Measurements from ENCODE around the gene DYNLRB1. TPM values are rescaled to one million over a fixed set of nuclear protein-coding genes. Genes with fewer than 3 reads are reported as not detected.
A peak's percentile ranks its signal among the peaks of the same experiment; 100 is the strongest.

Gene DYNLRB1
- total and polyA plus RNA-seq, 2 of the 13 experiments (the other 11 are each of a cell fraction or from before 2014, with no cell fraction given), result 140 to 244 TPM

DNA sequence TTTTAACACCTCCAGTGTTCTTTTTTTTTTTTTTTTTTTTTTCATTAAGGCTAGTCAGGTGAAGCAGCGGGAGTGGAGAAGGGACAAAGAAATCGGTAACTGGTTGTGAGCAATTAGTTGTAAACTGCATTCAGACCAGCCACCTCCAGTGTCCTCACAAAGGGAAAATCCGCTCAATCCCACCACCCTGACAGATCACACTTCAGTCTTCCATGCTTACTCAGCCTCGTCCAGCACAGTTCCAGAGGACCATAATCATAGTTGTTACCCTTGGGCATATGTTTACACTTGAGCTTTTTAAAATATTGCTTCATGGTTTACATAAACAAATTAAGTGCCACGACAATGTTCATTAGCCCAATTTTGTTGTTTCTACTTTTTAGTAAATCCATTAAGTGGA is 10.2 kb downstream of the DYNLRB1 start:
- no peak for DNase-seq (ENCODE audit: low spot score)
- in situ Hi-C loops (cut with HindIII; ENCODE audit: extremely low pct_ligation_motif_present, low pct_unique_long_range_greater_than_20kb) (no loop called here), intact Hi-C loops (cut with micrococcal nuclease; ENCODE audit: unreplicated experiment) (loop anchor here (2.0 kb wide), 1 partner anchor 22 kb away; no protein-coding TSS in a partner anchor)
- H3K36me3 ChIP-seq (replicated peaks in 1 of 2; ENCODE audit: control insufficient read depth in 1 of 2, insufficient read depth in 2 of 2, low read length in 2 of 2), result peaks cover 35 to 54% of the 10 kb centered on the region in 2 experiments
- H3K79me2 ChIP-seq (ENCODE audit: insufficient read depth, low read length), result peaks cover 55% of the 10 kb centered on the region
- H3K9me3 ChIP-seq (ENCODE audit: low read length), result no peaks in the 10 kb centered on the region
- ChIA-PET CTCF (ENCODE audit: low intra/inter-chr PET ratio, low total read pairs) (interaction anchor here (0.6 kb wide), 1 partner anchor 264 kb away, joined by 3 read pairs; no protein-coding TSS in a partner anchor), POLR2A (interaction anchor here (0.7 to 2.6 kb wide), 6 partner anchors 10 to 224 kb away, joined by 4 to 32 read pairs (median 6); partner anchors contain the start of genes AHCY, DYNLRB1 and TP53INP2)
- FAIRE-seq, result no peak
- no peak for ATAC-seq
- H3K27ac ChIP-seq (ENCODE audit: extremely low read length, insufficient read depth, low read length), result peak overlapping the region; percentile 51
- no peak overlapping the region for H2AFZ ChIP-seq (ENCODE audit: low read length)
- H4K20me1 ChIP-seq (ENCODE audit: insufficient read depth, low read length), result peaks cover 38% of the 10 kb centered on the region
- 90% methylated on average over 5 of the region's 5 CpGs for WGBS (ENCODE audit: low lambda C conversion rate)
- peaks cover 56% of the 10 kb centered on the region for H3K4me1 ChIP-seq (ENCODE audit: insufficient read depth, low read length)
- H3K9ac ChIP-seq (ENCODE audit: insufficient read depth, low read depth, low read length), result peak overlapping the region; percentile 30
- no peaks in the 10 kb centered on the region for H3K27me3 ChIP-seq (ENCODE audit: control insufficient read depth in 1 of 2, insufficient read depth in 2 of 2, low read length in 2 of 2)
- no TSS peak for BruUV-seq (replicated peaks)
- H3K4me3 ChIP-seq (replicated peaks in 1 of 3; ENCODE audit: insufficient read depth in 1 of 3, low read depth in 2 of 3, low read length in 3 of 3), result no peak overlapping the region
- H3K4me2 ChIP-seq (ENCODE audit: low read depth, low read length), result peak overlapping the region; percentile 52
- TF ChIP-seq ZSCAN30 (CRISPR knock-in tag; IDR thresholded peaks at IDR 0.05), result no peak
- TF ChIP-seq RBFOX2 (IDR thresholded peaks at IDR 0.05; ENCODE audit: low read depth, low read length), result peak; percentile 2; the same call in 1 of the 2 replicates
- TF ChIP-seq PHF8 (CRISPR knock-in tag; IDR thresholded peaks at IDR 0.05), result 0 out of 2 replicates have a peak, but pooled peaks have one; percentile 2
- 0 out of 2 replicates have a peak, but pooled peaks have one; percentile 18 for TF ChIP-seq ZNF816 (CRISPR knock-in tag; IDR thresholded peaks at IDR 0.05; ENCODE audit: borderline replicate concordance)
- 0 out of 2 replicates have a peak, but pooled peaks have one; percentile 5 for TF ChIP-seq ZNF441 (CRISPR knock-in tag; IDR thresholded peaks at IDR 0.05; ENCODE audit: borderline replicate concordance)
- no peak for TF ChIP-seq PRDM15 (CRISPR knock-in tag; IDR thresholded peaks at IDR 0.05)
- peak; percentile 2 for TF ChIP-seq PRPF4 (IDR thresholded peaks at IDR 0.05; ENCODE audit: low read depth, low read length, poor library complexity, severe bottlenecking)
- TF ChIP-seq, protein P1, sequence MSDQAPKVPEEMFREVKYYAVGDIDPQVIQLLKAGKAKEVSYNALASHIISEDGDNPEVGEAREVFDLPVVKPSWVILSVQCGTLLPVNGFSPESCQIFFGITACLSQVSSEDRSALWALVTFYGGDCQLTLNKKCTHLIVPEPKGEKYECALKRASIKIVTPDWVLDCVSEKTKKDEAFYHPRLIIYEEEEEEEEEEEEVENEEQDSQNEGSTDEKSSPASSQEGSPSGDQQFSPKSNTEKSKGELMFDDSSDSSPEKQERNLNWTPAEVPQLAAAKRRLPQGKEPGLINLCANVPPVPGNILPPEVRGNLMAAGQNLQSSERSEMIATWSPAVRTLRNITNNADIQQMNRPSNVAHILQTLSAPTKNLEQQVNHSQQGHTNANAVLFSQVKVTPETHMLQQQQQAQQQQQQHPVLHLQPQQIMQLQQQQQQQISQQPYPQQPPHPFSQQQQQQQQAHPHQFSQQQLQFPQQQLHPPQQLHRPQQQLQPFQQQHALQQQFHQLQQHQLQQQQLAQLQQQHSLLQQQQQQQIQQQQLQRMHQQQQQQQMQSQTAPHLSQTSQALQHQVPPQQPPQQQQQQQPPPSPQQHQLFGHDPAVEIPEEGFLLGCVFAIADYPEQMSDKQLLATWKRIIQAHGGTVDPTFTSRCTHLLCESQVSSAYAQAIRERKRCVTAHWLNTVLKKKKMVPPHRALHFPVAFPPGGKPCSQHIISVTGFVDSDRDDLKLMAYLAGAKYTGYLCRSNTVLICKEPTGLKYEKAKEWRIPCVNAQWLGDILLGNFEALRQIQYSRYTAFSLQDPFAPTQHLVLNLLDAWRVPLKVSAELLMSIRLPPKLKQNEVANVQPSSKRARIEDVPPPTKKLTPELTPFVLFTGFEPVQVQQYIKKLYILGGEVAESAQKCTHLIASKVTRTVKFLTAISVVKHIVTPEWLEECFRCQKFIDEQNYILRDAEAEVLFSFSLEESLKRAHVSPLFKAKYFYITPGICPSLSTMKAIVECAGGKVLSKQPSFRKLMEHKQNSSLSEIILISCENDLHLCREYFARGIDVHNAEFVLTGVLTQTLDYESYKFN (CRISPR knock-in tag; conservative IDR thresholded peaks at IDR 0.05), result no peak
- TF ChIP-seq ZNF343 (CRISPR knock-in tag; IDR thresholded peaks at IDR 0.05), result 0 out of 2 replicates have a peak, but pooled peaks have one; percentile 12
- 0 out of 2 replicates have a peak, but pooled peaks have one; percentile 20 for TF ChIP-seq ZNF33A (CRISPR knock-in tag; IDR thresholded peaks at IDR 0.05; ENCODE audit: borderline replicate concordance)
- 0 out of 2 replicates have a peak, but pooled peaks have one; percentile 14 for TF ChIP-seq ZFY (CRISPR knock-in tag; IDR thresholded peaks at IDR 0.05)
- TF ChIP-seq HOMEZ (CRISPR knock-in tag; IDR thresholded peaks at IDR 0.05; ENCODE audit: low read depth), result no peak

All from HepG2 (cell line).